Esophagus muscularis mucosa (tissue), 4 donors: ENCODE data around the gene ATP5ME. TPM values are rescaled to one million over a fixed set of nuclear protein-coding genes. Genes with fewer than 3 reads are reported as not detected.

Source experiments
- DNase-seq: peaks from one replicate; pipeline ENCODE4 v3.0.0-alpha.2; 2017; ENCODE audit errors: extremely low spot score
- H3K27ac ChIP-seq, 4 donors: fragments of 200-600 bp; sonication (generic); replicated peaks in 1 of 4; 1 replicate in 3 of 4; 2 replicates in 1 of 4; pipeline ENCODE4 v1.5.1; 2016 to 2019; ENCODE audit warnings: mild to moderate bottlenecking in 1 of 4
- H3K27me3 ChIP-seq, 4 donors: fragments of 200-600 bp; sonication (generic); one replicate each; pipeline versions ENCODE4 v1.5.1 to v1.6.0; 2016 to 2019
- H3K36me3 ChIP-seq, 4 donors: fragments of 200-600 bp; sonication (generic); one replicate each; pipeline ENCODE4 v1.5.1; 2016 to 2019
- H3K4me1 ChIP-seq, 4 donors: fragments of 200-600 bp; sonication (generic); one replicate each; pipeline ENCODE4 v1.5.1; 2016 to 2019
- H3K4me3 ChIP-seq, 4 donors: fragments of 200-600 bp; sonication (generic); 1 replicate in 2 of 4; 2 replicates in 2 of 4; pipeline ENCODE4 v1.5.1; 2016 to 2019; ENCODE audit warnings: mild to moderate bottlenecking in 4 of 4, moderate library complexity in 1 of 4
- H3K9me3 ChIP-seq, 4 donors: fragments of 200-600 bp; sonication (generic); 1 replicate in 3 of 4; 2 replicates in 1 of 4; pipeline ENCODE4 v1.5.1; 2016 to 2019
- EP300 ChIP-seq: sonication (generic); formaldehyde crosslinking; IDR thresholded peaks from one replicate; pipeline ENCODE4 v1.6.1; 2017; ENCODE audit warnings: antibody characterized with exemption
- POLR2A ChIP-seq: fragments of 450-650 bp; IDR thresholded peaks from one replicate; pipeline ENCODE4 v1.6.1; 2017; ENCODE audit warnings: antibody characterized with exemption, moderate library complexity, mild to moderate bottlenecking, low read depth
- POLR2AphosphoS5 ChIP-seq, 2 donors: sonication (generic); formaldehyde crosslinking; IDR thresholded peaks; one replicate each; pipeline ENCODE4 v1.6.1; 2017; ENCODE audit warnings: antibody characterized with exemption in 2 of 2
- WGBS: methylation state at CpG from one replicate; pipeline ENCODE4 v1.1.5; 2018; 5-methylcytosine and 5-hydroxymethylcytosine counted together
- intact Hi-C: fragments of 100-400 bp; cut with DNase I; formaldehyde crosslinking; loops from one replicate; pipeline ENCODE4 v1.15.1; 2023
- total RNA-seq, 4 donors: library from RNA; depleted of rRNA; stranded (reverse); fragments of >200 nt; gene quantifications; one replicate each; pipeline versions ENCODE4 v1.1.0 to v1.2.1, GENCODE V29; 2016
- TF ChIP-seq, protein P1 (sequence below), 3 experiments: fragments of 200-600 bp in 2 of 3; fragments of 450-650 bp in 1 of 3; sonication (generic) in 2 of 3; IDR thresholded peaks; one replicate each; pipeline ENCODE4 v1.5.1; 2017 to 2019; ENCODE audit warnings: antibody characterized with exemption in 3 of 3, mild to moderate bottlenecking in 2 of 3, moderate library complexity in 1 of 3

ATP5ME gene, protein sequence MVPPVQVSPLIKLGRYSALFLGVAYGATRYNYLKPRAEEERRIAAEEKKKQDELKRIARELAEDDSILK
- 100 to 1,000 TPM; 111 to 224 (median 154) TPM for total RNA-seq

DNA sequence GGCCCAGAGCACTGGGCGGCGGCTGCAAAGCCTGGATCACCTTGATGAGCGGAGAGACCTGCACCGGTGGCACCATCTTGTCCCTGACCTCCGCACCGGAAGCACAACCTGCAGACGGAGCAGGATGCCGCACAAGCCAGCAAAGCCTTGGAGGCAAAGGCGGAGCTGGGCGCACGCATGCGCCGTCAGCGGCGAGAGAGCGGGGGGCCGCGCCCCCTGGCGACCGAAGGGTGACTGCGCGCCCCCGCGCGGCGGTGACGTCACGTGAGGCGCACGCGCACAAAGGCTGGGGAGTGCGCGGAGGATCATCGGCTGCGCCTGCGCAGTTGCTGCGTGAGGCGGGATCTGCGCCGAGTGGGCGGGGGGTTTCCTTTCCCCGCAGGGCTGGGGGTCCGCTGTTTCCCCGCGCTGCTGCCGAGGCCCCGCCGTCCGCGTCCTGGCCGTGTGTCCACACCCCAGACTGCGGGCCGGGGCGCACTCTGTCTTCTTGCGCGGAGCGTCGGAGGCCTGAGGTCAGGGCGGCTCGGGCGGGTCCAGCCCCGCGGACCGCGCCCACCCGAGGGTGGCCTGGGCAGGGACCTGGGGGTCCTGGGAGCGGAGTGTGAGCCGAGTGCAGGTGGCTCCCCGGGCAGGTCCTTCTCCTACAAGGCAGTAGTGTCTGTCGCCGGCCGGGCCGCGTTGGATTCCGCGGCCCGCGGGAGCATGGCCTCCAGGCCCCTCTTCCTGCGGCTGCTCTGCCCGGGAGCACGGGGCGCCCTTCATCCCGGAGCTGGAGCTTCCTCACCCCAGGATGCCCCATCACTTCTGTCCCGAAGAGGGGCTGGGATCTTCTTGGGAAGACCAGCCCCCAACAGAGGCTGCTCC is at the start of gene ATP5ME, which contains the start of gene MYL5:
Gene ATP5ME, minus strand, starts transcription at position 105 of the 864 bp plus-strand sequence. Its CDS starts 29 bp downstream, at position 76.
Gene MYL5, plus strand, starts transcription at position 371 of the 864 bp plus-strand sequence. CDS start 3,485 bp downstream, outside the sequence.
- peaks cover 0 to 6% (median 0%) of the 10 kb centered on the region in 4 donors for H3K27me3 ChIP-seq
- H3K27ac ChIP-seq: peak within 1 kb of the TSS; percentile 94 to 97 (median 96)
- WGBS: no CpG with 5 or more reads among the region's 84 CpGs
- peak; percentile 98 for DNase-seq
- peaks cover 18 to 33% (median 27%) of the 10 kb centered on the region in 4 donors for H3K36me3 ChIP-seq
- H3K4me3 ChIP-seq: peak within 1 kb of the TSS; percentile 88 to 97 (median 94)
- peaks cover 17 to 32% (median 24%) of the 10 kb centered on the region in 4 donors for H3K4me1 ChIP-seq
- no peaks in the 10 kb centered on the region for H3K9me3 ChIP-seq
- TF ChIP-seq, protein P1, sequence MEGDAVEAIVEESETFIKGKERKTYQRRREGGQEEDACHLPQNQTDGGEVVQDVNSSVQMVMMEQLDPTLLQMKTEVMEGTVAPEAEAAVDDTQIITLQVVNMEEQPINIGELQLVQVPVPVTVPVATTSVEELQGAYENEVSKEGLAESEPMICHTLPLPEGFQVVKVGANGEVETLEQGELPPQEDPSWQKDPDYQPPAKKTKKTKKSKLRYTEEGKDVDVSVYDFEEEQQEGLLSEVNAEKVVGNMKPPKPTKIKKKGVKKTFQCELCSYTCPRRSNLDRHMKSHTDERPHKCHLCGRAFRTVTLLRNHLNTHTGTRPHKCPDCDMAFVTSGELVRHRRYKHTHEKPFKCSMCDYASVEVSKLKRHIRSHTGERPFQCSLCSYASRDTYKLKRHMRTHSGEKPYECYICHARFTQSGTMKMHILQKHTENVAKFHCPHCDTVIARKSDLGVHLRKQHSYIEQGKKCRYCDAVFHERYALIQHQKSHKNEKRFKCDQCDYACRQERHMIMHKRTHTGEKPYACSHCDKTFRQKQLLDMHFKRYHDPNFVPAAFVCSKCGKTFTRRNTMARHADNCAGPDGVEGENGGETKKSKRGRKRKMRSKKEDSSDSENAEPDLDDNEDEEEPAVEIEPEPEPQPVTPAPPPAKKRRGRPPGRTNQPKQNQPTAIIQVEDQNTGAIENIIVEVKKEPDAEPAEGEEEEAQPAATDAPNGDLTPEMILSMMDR (IDR thresholded peaks at IDR 0.05): peak; percentile 87 to 96 (median 90)
- TF ChIP-seq EP300 (no peak), POLR2A (peak; percentile 80), POLR2AphosphoS5 (IDR thresholded peaks at IDR 0.05) (peak; percentile 95 to 99)
- intact Hi-C loops: no loop called here

DNA sequence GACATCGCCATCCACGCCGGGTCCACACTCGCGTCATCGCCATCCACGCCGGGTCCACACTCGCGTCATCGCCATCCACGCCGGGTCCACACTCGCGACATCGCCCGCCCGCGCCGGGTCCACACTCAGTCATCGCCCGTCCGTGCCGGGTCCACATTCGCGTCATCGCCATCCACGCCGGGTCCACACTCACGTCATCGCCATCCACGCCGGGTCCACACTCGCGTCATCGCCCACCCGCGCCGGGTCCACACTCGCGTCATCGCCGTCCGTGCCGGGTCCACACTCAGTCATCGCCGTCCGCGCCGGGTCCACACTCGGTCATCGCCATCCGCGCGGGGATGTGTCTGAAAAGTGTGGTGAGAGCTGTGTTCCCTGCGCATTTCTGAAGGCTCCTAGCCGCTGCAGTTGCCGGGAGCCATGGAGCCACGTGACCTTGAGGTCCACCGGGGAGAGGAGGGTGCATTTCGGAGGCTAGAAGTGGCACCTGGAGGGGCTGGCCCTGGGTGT is 48.8 kb upstream of the ATP5ME start:
- TF ChIP-seq, protein P1 (IDR thresholded peaks at IDR 0.05): no peak
- TF ChIP-seq EP300 (no peak), POLR2A (no peak), POLR2AphosphoS5 (IDR thresholded peaks at IDR 0.05) (no peak)
- Histone ChIP-seq H3K4me3 (no peak overlapping the region), H3K27ac (no peak overlapping the region), H3K9me3 (no peaks in the 10 kb centered on the region), H3K4me1 (peaks cover 7 to 39% (median 35%) of the 10 kb centered on the region in 4 donors), H3K27me3 (no peaks in the 10 kb centered on the region), H3K36me3 (peaks cover 0 to 26% (median 14%) of the 10 kb centered on the region in 4 donors)
- no peak for DNase-seq
- 98% methylated on average over 61 of the region's 61 CpGs for WGBS
- intact Hi-C loops: no loop called here

DNA sequence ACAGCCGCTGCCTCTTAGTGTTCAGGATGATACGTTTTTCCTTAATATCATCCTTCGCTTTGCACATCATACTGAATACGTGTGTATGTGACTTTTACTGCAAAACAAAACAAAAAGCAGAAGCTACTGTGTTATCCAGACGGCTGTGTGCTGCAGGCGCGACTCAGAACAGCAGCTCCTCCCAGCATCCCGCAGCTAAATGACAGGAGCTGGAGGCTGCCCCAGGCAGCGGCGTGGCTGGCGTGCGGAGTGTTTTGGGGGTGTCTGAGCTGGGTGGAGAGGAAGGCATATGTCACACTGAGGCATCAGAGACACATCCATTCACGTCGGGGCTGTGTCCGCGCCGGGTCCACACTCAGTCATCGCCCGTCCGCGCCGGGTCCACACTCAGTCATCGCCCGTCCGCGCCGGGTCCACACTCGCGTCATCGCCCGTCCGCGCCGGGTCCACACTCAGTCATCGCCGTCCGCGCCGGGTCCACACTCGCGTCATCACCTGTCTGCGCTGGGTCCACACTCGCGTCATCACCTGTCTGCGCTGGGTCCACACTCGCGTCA is 48.2 kb upstream of the ATP5ME start:
- DNase-seq: no peak
- peaks cover 13 to 45% (median 33%) of the 10 kb centered on the region in 4 donors for H3K4me1 ChIP-seq
- H3K4me3 ChIP-seq: no peak overlapping the region
- H3K9me3 ChIP-seq: no peaks in the 10 kb centered on the region
- intact Hi-C loops: no loop called here
- 97% methylated on average over 40 of the region's 47 CpGs for WGBS
- no peak overlapping the region for H3K27ac ChIP-seq
- peaks cover 0 to 26% (median 14%) of the 10 kb centered on the region in 4 donors for H3K36me3 ChIP-seq
- H3K27me3 ChIP-seq: no peaks in the 10 kb centered on the region
- TF ChIP-seq POLR2A (no peak), POLR2AphosphoS5 (IDR thresholded peaks at IDR 0.05) (no peak), EP300 (no peak)
- TF ChIP-seq, protein P1 (IDR thresholded peaks at IDR 0.05): no peak

DNA sequence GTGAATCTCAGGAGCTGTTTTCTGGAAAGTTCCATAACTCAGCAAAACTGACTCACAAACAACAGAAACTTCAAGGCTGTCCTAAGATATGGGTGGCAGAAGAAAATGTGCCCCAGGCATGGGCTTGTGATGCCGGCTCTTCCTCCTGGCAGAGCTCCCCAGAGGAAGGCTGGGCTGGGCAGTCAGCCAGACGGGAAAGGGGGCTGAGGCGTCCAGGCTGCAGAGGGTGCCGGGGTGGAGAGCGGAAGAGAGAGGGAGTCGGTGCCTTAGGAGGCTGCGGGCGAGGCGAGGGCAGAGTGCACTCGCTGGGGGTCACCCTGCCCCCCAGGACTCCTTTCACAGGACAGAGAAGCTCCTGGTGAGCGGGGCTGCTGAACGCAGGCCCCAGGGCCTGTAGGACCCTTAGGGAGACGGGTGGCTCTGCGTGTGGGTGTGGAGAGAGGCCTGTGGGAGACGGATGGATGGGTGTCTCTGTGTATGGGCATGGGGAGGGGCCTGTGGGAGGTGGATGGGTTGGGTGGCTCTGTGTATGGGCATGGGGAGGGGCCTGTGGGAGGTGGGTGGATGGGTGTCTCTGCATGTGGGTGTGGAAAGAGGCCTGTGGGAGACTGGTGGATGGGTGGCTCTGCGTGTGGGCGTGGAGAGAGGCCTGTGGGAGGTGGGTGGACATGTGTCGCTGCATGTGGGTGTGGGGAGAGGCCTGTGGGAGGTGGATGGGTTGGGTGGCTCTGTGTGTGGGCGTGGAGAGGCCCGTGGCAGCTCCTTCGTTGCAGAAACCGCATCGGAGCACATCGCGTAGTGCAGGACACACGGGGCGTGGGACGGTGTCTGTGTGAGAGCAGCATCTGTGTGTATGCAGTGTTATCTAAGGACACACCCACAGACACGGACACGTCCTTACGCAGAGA is 47.4 kb upstream of the ATP5ME start:
- no peak for DNase-seq
- H3K4me1 ChIP-seq: peaks cover 13 to 41% (median 26%) of the 10 kb centered on the region in 4 donors
- TF ChIP-seq POLR2AphosphoS5 (IDR thresholded peaks at IDR 0.05) (no peak), POLR2A (no peak), EP300 (no peak)
- TF ChIP-seq, protein P1 (IDR thresholded peaks at IDR 0.05): no peak
- 73% methylated on average over 31 of the region's 31 CpGs for WGBS
- peak overlapping the region in 1 of 4 donors; percentile 20 for H3K27ac ChIP-seq
- H3K36me3 ChIP-seq: peaks cover 0 to 26% (median 14%) of the 10 kb centered on the region in 4 donors
- no peaks in the 10 kb centered on the region for H3K27me3 ChIP-seq
- H3K9me3 ChIP-seq: no peaks in the 10 kb centered on the region
- H3K4me3 ChIP-seq: no peak overlapping the region
- intact Hi-C loops: no loop called here
